GM18519 (cell line): ENCODE data around the gene ABHD18.
"Not testable (repeated sequence)": the region's sequence is repeated elsewhere in the genome, so short reads cannot be mapped to it uniquely, and the experiment has no call there.

Experiments
- ATAC-seq: cut with Tn5 transposase; IDR thresholded peaks from one replicate; pipeline ENCODE4 v1.9.1; 2021; ENCODE audit warnings: mild to moderate bottlenecking, moderate library complexity; ENCODE audit not compliant: unreplicated experiment, low FRiP score

Gene ABHD18

GRCh38 chr4:127965062-127965802, at the start of gene ABHD18, which contains the start of gene MFSD8:
TSS of gene ABHD18 (plus strand) at chr4:127965406. CDS start at chr4:127982956, 17,550 bp downstream.
TSS of gene MFSD8 (minus strand) at chr4:127965173. CDS start at chr4:127965133, 40 bp downstream.
- peak; percentile 94 for ATAC-seq

- ATAC-seq, result no peak
Measured at GRCh38 chr4:127916512-127916911, 48.7 kb upstream of the ABHD18 start.

GRCh38 chr4:127917151-127917550, 48.1 kb upstream of the ABHD18 start:
- ATAC-seq, result no peak

- no peak for ATAC-seq
Measured at GRCh38 chr4:127920521-127920920, 44.7 kb upstream of the ABHD18 start.

- no peak for ATAC-seq
Measured at GRCh38 chr4:127922226-127922625, 43.0 kb upstream of the ABHD18 start.

- ATAC-seq, result not testable (repeated sequence)
Measured at GRCh38 chr4:127925720-127926119, 39.5 kb upstream of the ABHD18 start.

GRCh38 chr4:127930175-127930574, 35.0 kb upstream of the ABHD18 start:
- ATAC-seq, result no peak

GRCh38 chr4:127931836-127932235, 33.4 kb upstream of the ABHD18 start:
- not testable (repeated sequence) for ATAC-seq

GRCh38 chr4:127936974-127937373, 28.2 kb upstream of the ABHD18 start:
- no peak for ATAC-seq

- ATAC-seq, result no peak
Measured at GRCh38 chr4:127957105-127957504, 8.1 kb upstream of the ABHD18 start.

GRCh38 chr4:127959794-127960193, 5.4 kb upstream of the ABHD18 start:
- ATAC-seq, result no peak

GRCh38 chr4:127963633-127964398, 1.4 kb upstream of the ABHD18 start:
- ATAC-seq, result not testable (repeated sequence)

GRCh38 chr4:127964426-127965061, 662 bp upstream of the ABHD18 start:
- peak; percentile 15 for ATAC-seq

GRCh38 chr4:127965803-127966175, 583 bp downstream of the ABHD18 start:
- ATAC-seq, result peak; percentile 32

- no peak for ATAC-seq
Measured at GRCh38 chr4:127967141-127967775, 2.1 kb downstream of the ABHD18 start.

- ATAC-seq, result no peak
Measured at GRCh38 chr4:127968586-127968985, 3.4 kb downstream of the ABHD18 start.

GRCh38 chr4:127970925-127971324, 5.7 kb downstream of the ABHD18 start:
- ATAC-seq, result not testable (repeated sequence)

GRCh38 chr4:127975121-127975770, 10.0 kb downstream of the ABHD18 start:
- ATAC-seq, result no peak

- ATAC-seq, result no peak
Measured at GRCh38 chr4:127978930-127979329, 13.7 kb downstream of the ABHD18 start.

GRCh38 chr4:127982445-127982844, 17.2 kb downstream of the ABHD18 start:
- ATAC-seq, result no peak
